Fibroblast of skin of back (primary cell): ENCODE data around the gene MEF2A.
A peak's percentile ranks its signal among the peaks of the same experiment; 100 is the strongest.
"Not testable (repeated sequence)": the region's sequence is repeated elsewhere in the genome, so short reads cannot be mapped to it uniquely, and the experiment has no call there.

Experiments
- DNase-seq: peaks from one replicate; pipeline ENCODE4 v3.0.0-alpha.2; 2013

Gene MEF2A

DNA sequence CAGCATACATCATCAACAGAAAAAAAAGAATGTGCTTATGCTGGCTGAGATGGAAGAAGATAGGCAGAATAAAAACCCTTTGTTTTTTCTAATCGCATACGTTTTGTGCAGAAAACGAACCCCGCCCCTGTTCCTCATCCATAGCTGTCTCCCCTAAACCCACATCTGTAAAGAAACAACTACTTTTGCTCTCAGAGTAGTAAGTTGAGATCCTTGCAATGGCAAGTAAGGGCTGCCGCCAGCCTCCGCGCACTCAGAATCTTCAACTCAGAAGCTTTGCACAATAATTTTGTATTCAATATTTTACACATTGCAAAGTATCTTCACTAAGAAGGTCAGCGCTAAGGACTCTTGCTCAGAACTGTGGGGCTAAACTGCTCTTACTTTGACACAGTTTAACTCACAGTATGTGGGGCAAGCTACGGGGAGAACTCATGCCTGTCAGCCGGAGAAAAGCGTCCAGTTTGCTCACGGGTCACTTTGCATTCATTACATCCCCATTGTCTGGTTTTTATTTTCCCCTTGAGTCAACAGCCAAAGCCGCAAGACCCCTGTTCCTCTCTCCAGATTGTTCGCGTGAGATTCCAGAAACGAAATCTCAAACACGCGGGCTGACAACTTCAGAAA, 166.5 kb downstream of the MEF2A start:
- DNase-seq = no peak

DNA sequence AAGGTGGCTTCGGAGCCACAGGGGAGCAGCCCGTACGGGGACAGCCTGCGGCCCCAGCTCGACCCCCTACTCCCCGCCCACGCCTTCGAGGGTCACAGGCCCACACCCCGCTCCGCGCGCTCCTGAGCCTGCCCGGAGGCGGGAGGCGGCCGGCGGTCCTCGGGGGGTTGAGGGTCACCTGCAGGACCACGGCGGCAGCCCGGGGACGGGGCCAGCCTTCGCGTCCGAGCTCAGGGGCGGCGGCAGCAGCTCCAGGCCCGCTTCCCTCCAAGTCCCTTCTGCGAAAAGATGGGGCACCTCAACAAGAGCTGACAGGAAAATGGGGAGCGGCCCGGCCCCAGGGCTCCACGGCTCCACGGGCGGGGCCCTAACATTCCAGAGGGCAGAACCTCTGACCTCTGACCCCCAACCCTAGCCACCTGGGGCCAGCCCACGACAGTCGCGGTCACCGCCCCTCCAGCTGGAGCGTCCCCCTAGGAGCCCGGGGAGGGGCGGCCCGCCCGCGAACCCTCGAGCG, 167.0 kb downstream of the MEF2A start:
- no peak for DNase-seq

DNA sequence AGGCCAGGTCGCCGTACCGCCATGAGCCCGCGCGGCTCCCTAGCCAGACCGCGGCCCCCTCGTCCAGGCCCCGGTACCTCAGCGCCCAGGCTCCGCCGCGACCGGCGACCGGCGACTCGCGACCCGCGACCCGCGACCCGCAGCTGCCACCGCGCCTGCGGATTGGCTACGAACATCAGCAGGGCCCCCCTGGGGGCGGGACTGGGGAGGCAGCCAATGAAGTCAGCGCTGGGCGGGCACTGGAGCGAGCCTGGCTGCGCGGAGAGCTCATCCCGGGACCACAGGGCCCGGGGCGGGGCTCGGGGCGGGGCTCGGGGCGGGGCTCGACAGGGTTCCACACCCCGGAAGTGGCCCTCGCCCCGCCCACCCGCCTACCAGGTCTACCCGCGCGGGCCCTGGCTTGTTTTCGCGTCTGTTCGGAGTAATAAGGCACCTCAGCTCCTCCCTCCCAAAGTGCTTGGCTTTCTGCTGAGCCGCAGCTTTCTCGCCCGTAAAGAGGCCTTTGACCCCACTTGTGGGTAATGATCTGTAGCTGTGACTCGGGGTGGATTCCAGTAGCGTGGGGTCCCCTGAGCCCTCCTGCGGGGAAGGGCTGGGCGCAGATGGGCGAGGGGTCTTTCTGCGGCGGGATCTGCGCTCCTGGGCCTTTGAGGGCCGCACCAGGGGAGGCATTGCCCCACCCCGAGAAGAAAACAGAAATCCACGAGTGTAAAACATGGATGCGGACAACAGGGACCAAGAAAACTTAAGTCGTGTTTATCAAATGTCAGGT, 167.7 kb downstream of the MEF2A start, which contains the start of gene LYSMD4:
LYSMD4 (minus strand) TSS at position 170 of the 772 bp plus-strand sequence. CDS start 1,438 bp downstream, outside the sequence.
- DNase-seq = peak; percentile 94

- DNase-seq = not testable (repeated sequence)
Measured at GRCh38 chr15:99734040-99734291, 168.2 kb downstream of the MEF2A start.

DNA sequence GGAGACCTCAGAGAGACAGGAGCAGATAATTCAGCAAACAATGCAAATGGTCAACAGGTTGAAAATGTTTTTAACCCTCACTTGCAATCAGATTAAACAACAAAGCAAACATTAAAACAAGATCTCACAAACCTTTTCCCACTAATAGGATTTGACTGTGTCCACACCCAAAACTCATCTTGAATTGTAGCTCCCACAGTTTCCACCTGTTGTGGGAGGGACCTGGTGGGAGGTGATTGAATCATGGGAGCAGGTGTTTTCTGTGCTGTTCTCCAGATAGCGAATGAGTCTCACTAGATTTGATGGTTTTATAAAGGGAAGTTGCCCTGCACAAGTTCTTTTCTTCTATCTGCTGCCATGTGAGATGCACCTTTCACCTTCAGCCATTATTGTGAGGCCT, 168.8 kb downstream of the MEF2A start:
- DNase-seq = no peak

GRCh38 chr15:99735868-99736267, 170.1 kb downstream of the MEF2A start:
- DNase-seq = no peak

GRCh38 chr15:99736702-99737101, 170.9 kb downstream of the MEF2A start:
- DNase-seq = no peak

DNA sequence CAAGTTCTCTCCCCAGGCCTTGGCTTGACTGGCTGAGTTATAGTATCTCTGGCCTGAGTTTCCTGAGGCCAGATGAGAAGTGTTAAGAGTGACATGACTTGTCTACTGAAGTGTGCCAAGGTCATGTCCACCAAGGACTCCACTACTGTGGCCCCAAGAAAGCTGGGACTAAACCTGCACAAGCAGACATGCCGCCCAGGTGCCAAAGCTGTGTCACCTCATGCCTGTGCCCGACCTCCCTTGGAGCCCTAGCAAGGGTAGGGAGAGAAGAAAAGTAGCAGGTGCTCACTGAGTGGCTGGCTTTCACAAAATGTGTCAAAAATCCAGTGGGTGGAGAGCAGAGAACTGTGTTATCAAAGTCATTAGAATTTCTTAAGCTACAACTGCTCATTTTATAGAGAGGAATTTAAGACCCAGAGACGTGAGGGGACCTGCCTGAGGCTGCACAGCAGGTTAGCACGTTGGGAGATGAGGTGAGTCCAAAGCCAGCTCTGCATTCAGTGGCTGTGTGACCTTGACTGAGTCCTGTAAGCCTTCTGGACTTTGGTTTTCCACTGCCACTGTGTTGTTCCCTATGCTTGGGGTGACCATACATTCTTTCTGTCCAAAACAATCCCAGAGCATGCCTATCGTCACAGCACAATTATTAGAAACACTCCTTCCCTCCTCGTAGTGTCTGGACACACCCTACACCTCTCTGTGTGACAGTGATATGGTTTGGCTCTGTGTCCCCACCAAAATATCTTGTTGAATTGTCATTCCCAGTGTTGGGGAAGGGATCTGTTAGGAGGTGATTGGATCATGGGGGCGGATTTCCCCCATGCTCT, 172.4 kb downstream of the MEF2A start:
- no peak for DNase-seq

GRCh38 chr15:99741835-99742234, 176.1 kb downstream of the MEF2A start:
- DNase-seq = no peak

GRCh38 chr15:99744142-99744541, 178.4 kb downstream of the MEF2A start:
- DNase-seq = no peak

GRCh38 chr15:99745370-99746086, 179.7 kb downstream of the MEF2A start:
- no peak for DNase-seq

GRCh38 chr15:99749386-99749785, 183.6 kb downstream of the MEF2A start:
- peak; percentile 19 for DNase-seq

GRCh38 chr15:99750326-99750725, 184.5 kb downstream of the MEF2A start:
- not testable (repeated sequence) for DNase-seq

GRCh38 chr15:99752556-99752955, 186.8 kb downstream of the MEF2A start:
- no peak for DNase-seq

GRCh38 chr15:99753066-99753465, 187.3 kb downstream of the MEF2A start:
- DNase-seq = no peak

DNA sequence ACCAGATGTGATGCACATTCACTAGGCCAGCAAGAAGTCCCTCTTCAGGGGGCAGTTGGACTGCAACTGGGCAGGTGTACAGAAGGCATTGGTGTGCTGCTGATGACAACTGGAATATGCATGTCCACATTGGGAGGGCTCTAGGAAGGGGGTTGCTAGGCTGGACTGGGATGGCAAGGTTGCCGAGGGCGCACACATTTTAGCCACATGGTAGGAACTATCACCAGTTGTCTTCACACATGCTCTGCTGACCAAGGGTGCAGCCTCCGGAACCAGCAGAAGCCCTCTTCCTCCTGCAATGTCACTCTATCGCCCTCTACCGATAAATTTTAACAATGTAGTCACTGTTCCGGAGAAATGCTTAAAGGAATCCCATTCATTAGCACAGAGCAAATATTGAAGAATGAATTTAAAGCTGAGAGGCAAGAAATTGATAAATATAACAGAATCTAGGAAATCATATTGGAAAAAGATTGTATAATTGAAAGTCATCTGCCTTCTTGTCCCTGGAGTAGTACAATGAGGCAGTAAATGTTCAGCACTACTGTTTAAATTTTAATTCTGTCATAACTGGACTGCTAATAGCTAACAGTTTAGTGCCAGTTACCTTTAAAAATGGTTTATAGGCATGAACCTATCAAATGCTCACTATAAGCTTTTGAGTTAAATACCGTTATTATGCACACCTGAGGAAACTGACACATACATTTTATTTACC, 190.1 kb downstream of the MEF2A start:
- peak; percentile 67 for DNase-seq

DNA sequence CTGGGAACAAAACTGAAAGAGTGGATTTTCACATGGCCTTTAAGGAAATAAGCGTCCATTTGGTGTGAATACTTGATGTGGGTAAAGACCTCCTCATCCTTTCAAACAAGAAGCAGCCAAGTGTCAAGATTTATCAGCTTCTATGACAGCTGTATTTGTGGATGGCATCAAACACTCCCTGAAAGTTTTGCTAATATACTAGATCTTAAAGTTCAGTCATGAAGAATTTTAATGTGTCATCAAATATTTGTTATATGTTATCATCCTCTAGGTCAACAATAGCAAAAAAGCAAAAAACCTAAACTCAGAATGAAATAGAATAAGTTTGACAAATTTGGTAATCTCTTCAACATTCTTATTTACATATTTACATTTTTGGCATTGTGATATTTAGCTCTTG, 196.5 kb downstream of the MEF2A start:
- peak; percentile 14 for DNase-seq

DNA sequence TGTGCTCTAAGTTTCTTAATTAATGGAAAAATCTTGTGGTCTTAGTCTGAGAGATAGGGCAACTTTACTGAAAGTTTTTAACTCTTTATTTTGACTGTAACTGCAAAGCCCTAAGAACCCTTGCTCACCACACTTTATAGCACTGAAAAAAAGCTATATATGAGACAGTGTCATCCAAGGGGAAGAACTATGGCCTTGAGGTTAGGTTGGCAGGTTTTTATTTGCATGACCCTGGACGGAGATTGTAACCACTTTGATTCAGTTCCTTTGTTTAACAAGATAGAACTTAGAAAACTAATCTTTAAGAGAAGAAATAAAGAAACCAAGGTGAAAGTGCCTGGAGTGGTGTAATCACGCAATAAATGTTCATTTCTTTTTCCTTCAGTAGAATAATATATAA, 198.0 kb downstream of the MEF2A start:
- DNase-seq = no peak

- DNase-seq = no peak
Measured at GRCh38 chr15:99764522-99764921, 198.7 kb downstream of the MEF2A start.
